GM12801 (cell line): ENCODE data around the gene CHRNA9.

Source experiments
- CTCF ChIP-seq: IDR thresholded peaks from one replicate; pipeline ENCODE4 v1.5.1; 2011; ENCODE audit warnings: control low read depth; ENCODE audit not compliant: insufficient read length; ENCODE audit errors: extremely low read depth

Gene CHRNA9

GRCh38 chr4:40314951-40315350 is 20.2 kb upstream of the CHRNA9 start:
- no peak for TF ChIP-seq CTCF

DNA sequence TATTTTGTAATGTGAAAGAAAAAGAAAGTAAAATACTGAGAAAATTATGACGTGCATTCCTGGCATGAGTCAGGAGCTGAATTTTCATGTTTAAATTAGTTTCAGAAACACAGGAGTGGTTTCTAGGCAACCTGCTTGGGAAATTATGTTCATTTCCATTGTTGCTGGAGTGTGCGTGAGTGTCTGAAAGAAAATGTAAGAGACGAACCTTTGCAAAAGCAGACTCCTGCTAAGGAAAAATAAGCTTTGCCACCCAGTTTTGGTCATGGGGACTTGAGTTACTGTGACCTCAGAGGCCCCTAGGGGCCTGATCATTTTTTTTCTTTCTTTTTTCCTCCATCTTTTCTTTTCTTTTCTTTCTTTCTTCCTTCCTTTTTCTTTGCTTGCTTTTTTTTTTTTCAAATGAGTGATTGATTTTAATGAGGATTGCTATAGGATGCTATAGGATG is 18.8 kb upstream of the CHRNA9 start:
- no peak for TF ChIP-seq CTCF

DNA sequence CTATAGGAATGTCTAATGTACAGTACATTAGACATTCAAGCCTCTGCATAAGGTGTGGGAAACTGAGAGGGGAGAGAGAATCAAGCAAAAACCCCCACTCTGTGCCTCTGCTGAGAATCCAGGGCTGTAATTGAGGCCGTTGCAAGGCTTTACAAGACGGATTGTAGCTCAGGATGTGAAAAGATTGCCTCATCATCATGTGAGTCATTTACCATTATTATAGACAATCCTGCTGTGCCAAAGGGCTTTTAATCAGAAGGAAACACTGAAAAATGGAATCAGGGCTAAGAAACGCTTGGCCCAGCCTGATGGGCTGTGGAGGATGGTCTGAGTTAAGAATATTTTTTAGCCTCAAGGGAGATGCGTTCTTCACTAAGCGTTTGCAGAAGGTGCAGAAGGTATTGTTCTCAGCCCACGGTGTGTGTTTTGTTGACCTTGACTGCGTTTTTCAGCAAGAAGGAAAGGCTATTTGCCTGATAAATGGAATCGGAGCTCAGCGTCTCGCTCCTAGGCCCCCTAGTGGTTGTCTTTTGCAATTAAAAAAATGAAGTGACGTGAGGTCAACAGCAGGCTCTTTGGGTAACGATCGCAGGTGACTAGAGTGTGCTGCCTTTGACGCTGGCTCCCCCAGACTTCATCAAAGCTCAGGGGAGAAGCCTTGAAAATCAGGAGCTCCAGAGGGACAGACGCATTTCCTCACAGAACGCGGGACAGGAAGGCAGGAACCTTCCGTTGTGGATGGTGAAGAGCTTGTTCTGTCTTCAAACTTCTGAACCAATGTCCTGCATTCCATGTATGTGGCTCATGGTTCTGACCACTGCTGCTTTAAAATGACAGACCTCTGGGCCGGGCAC is 18.1 kb upstream of the CHRNA9 start:
- TF ChIP-seq CTCF = no peak

GRCh38 chr4:40317916-40318658 is 17.0 kb upstream of the CHRNA9 start:
- no peak for TF ChIP-seq CTCF

DNA sequence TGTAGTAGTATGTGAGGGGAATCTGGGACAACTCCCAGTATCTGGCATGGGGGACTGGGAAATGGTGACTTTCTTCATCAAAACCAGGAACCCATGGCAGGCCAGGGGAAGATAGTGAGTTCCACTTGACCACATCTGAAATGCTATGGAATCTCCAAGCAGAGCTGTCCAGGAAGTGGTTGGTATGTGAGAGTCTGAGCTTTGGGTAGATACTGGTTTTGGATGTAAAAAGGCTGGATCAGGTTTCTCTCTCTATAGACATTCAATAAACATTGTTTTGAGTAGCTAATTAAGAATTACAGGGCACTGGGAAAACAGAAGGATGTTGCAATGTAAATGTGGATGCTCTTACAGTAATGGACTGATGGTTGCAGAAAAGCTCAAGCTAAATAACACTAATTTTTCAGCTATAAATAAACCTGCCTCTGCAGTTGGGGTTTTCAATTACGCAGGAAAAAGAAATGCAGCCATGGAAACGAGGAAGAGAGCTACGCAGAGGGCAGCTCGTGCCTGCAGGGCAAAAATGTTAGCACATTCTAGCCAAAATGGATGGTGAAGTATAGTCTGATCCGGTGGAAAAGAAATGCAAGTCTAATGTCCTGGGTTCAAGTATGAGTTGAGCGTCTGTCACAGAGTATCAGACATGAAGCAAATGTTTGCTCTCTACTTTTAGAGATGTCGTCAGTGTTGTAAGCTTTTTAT is 13.4 kb upstream of the CHRNA9 start:
- TF ChIP-seq CTCF = no peak

- no peak for TF ChIP-seq CTCF
Observed at GRCh38 chr4:40322811-40323210, 12.3 kb upstream of the CHRNA9 start.

- TF ChIP-seq CTCF = no peak
Observed at GRCh38 chr4:40323866-40324265, 11.3 kb upstream of the CHRNA9 start.
